Stimulated activated CD8-positive, alpha-beta memory T cell treated with anti-CD3 and anti-CD28 coated beads, Interleukin-15, amount 100 ng/mL, for 48 hours (primary cell): Measurements from ENCODE around the gene PAM16.

Experiments used
- DNase-seq, 2 donors: peaks; one replicate each; pipeline ENCODE4 v3.0.0-alpha.2; 2020; ENCODE audit warnings: low read depth in 2 of 2

PAM16 gene

GRCh38 chr16:4319454-4320421, 31.4 kb downstream of the PAM16 start:
- peak; percentile 57 to 63 for DNase-seq

GRCh38 chr16:4318967-4319366, 32.2 kb downstream of the PAM16 start:
- no peak for DNase-seq

- no peak for DNase-seq
Observed at GRCh38 chr16:4318451-4318910, 32.6 kb downstream of the PAM16 start.

- no peak for DNase-seq
Observed at GRCh38 chr16:4317532-4318450, 33.3 kb downstream of the PAM16 start.

- no peak for DNase-seq
Observed at GRCh38 chr16:4316864-4317531, 34.1 kb downstream of the PAM16 start.

- no peak for DNase-seq
Observed at GRCh38 chr16:4316108-4316863, 34.8 kb downstream of the PAM16 start.

- DNase-seq, result no peak
Observed at GRCh38 chr16:4315186-4316107, 35.7 kb downstream of the PAM16 start, which contains the start of gene GLIS2. GLIS2 (plus strand) TSS chr16:4316067; CDS start chr16:4332281, 16,214 bp downstream.

- DNase-seq, result no peak
Observed at GRCh38 chr16:4314532-4315185, 36.5 kb downstream of the PAM16 start.

GRCh38 chr16:4313563-4314531, 37.3 kb downstream of the PAM16 start:
- no peak for DNase-seq

GRCh38 chr16:4309833-4310266, 41.3 kb downstream of the PAM16 start:
- peak in 1 of 2 donors; percentile 39 for DNase-seq

- no peak for DNase-seq
Observed at GRCh38 chr16:4309102-4309832, 41.9 kb downstream of the PAM16 start.

- DNase-seq, result peak; percentile 93 to 96
Observed at GRCh38 chr16:4307215-4308037, 43.7 kb downstream of the PAM16 start.

- no peak for DNase-seq
Observed at GRCh38 chr16:4306470-4307214, 44.5 kb downstream of the PAM16 start.

GRCh38 chr16:4303973-4304372, 47.1 kb downstream of the PAM16 start:
- DNase-seq, result no peak

GRCh38 chr16:4301968-4302367, 49.2 kb downstream of the PAM16 start:
- DNase-seq, result no peak

GRCh38 chr16:4301177-4301576, 49.9 kb downstream of the PAM16 start:
- DNase-seq, result no peak
